AG09309 (cell line): Measurements from ENCODE around the gene PTPRH.

Source experiments
- DNase-seq: peaks from one replicate; pipeline ENCODE4 v3.0.0-alpha.2; 2010; ENCODE audit warnings: low read depth
- H3K4me3 ChIP-seq: 2 replicates; pipeline ENCODE4 v1.5.1; 2011; ENCODE audit warnings: mild to moderate bottlenecking, low read depth, low read length, moderate library complexity; ENCODE audit not compliant: control insufficient read depth
- CTCF ChIP-seq: IDR thresholded peaks from 2 replicates; pipeline ENCODE4 v1.5.1; 2011; ENCODE audit warnings: mild to moderate bottlenecking, low read depth, low read length, inconsistent platforms; ENCODE audit not compliant: insufficient read depth, control insufficient read depth; ENCODE audit errors: missing control alignments

The PTPRH gene

DNA sequence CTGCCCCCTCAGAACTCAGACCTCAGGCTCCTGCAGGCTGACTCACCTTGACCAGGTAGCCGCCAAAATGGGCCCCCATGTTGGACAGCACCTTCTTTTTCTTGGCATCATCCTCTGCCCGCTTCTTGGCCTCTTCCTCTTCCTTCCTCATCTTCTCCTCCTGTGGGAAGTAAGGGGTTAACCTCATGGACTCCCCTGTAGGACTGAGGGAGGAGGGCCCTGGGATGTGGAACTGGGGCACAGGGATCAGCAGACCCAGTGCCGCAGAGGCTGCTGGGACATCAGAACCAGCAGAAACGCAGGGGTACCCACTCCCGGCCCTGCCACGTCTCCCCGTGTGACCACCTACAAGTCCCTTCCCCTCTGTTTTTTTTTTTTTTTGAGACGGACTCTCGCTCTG is 71.4 kb downstream of the PTPRH start:
- no peak for TF ChIP-seq CTCF
- DNase-seq: no peak
- no peak overlapping the region for H3K4me3 ChIP-seq

DNA sequence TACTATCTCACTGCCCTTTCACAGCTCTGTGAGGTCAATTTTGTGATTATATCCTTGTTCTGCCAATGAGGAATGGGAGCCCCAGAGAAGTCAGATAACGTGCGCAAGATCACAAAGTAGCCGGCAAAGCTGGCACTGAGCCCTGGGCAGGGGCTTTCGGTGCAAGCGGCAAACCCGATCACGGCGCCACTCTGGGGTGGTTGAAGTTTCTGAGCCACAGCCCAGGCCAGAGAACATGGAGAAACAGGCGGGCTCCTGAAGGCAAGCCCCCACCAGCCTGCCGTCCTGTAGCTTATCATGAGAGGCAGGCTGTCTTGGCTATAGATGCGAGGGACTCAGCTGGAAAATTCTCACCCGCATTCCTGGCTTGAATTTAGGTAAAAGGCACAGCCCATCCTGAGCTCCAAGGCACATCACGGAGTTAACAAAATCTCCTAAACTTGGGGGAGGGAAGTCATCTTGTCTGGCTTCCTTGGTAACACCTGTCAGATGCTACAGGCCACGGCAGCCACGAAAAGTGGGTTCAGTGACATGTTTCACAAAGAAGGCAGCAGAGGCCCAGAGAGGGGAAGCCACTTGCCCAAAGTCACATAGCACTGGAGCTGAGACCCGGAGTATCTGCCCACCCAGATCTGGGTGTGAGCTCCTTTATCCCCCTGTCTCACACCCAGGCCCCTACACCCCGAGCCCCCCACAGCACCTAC is 72.8 kb downstream of the PTPRH start:
- no peak overlapping the region for H3K4me3 ChIP-seq
- no peak for TF ChIP-seq CTCF
- no peak for DNase-seq

DNA sequence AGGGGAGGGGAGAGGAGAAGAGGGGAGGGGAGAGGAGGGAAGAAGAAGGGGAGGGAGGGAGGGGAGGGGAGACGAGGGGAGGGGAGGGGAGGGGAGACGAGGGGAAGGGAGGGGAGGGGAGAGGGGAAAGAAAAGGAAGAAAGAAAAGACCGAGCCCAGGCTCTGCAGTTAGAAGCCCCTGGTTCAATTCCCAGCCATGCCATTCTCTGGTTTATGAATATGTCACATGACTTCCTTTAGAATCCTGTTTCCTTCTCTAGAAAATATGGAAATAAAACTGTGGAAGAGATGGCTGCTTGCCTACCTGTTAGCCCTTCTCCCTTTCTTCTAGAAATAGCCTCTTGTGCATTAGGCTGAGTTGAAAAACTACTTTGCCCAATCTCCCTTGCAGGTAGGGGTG is 74.6 kb downstream of the PTPRH start:
- H3K4me3 ChIP-seq: no peak overlapping the region
- TF ChIP-seq CTCF: no peak
- no peak for DNase-seq

- no peak overlapping the region for H3K4me3 ChIP-seq
- DNase-seq: no peak
- TF ChIP-seq CTCF: no peak
These were observed 75.5 kb downstream of the PTPRH start for GRCh38 chr19:55133639-55134444.

DNA sequence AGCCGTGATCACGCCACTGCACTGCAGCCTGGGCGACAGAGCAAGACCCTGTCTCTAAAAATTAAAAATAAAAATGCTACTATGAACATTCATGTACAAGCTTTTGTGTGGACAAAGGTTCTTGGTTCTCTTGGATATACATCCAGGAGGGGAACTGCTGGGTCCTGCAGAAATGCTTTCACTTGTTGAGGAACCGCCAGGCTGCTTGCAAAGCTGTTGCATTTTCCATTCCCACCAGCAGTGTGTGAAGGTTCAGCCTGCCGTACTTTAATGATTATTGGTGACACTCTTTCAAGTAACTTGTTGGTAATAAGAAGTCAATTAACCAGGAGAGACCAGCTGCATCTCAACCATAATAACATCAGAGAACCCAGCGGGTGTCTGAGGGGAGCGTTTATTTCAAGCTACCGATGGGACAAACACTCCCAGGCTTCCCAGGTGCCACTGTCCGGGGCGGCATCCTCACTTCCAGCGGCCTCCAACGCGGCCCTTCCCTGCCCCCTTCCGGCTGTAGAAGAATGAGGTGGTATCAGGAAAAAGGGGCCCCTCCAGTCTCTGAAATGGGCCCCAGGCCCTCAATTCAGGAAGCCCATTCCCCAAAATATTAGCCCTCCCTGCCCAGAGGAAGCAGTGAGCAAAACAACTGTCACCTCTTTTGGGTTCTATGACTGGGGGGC is 76.7 kb downstream of the PTPRH start:
- no peak overlapping the region for H3K4me3 ChIP-seq
- peak; percentile 26 for TF ChIP-seq CTCF
- DNase-seq: no peak

DNA sequence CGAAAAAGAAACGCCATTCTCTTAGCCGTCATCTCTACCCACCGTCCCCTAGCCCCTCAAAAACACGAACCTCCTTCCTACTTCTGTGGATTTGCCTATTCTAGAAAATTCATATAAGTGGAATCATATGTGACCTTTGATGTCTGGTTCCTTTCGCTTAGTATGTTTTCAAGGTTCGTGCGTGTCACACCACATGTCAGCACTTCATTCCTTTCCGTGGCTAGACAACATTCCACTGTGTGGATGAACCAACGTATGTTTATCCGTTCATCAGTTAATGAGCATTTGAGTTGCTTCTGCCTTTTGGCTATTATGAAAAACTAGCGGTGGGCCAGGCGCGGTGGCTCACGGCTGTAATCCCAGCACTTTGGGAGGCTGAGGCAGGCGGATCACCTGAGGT is 77.9 kb downstream of the PTPRH start:
- H3K4me3 ChIP-seq: no peak overlapping the region
- no peak for DNase-seq
- TF ChIP-seq CTCF: no peak
